Ectodermal cell (in vitro differentiated cells): ENCODE data around the gene STIM2.

Experiments
- H3K27ac ChIP-seq: 2 replicates; pipeline ENCODE4 v1.7.0; 2013; ENCODE audit warnings: mild to moderate bottlenecking, low read depth, low read length; ENCODE audit not compliant: insufficient read depth, poor library complexity, severe bottlenecking
- H3K27me3 ChIP-seq: 2 replicates; pipeline ENCODE4 v1.7.0; 2013; ENCODE audit warnings: mild to moderate bottlenecking, low read length; ENCODE audit not compliant: insufficient read depth, control insufficient read depth, poor library complexity, severe bottlenecking
- H3K36me3 ChIP-seq: one replicate; pipeline ENCODE4 v1.7.0; 2013; ENCODE audit warnings: low read length; ENCODE audit not compliant: control insufficient read depth, insufficient read depth
- H3K4me1 ChIP-seq: one replicate; pipeline ENCODE4 v1.7.0; 2013; ENCODE audit warnings: low read length; ENCODE audit not compliant: control insufficient read depth, insufficient read depth
- H3K4me3 ChIP-seq: 2 replicates; pipeline ENCODE4 v1.7.0; 2013; ENCODE audit warnings: low read depth, low read length, control low read depth; ENCODE audit not compliant: insufficient read depth
- H3K9me3 ChIP-seq: 2 replicates; pipeline ENCODE4 v1.7.0; 2013; ENCODE audit warnings: mild to moderate bottlenecking, low read length, moderate library complexity; ENCODE audit not compliant: control insufficient read depth
- WGBS, 2 experiments: methylation state at CpG; one replicate each; pipeline ENCODE4 v1.1.7; 2013; ENCODE audit warnings: missing lambda C conversion rate in 2 of 2; 5-methylcytosine and 5-hydroxymethylcytosine counted together

Gene STIM2

GRCh38 chr4:27016551-27016950, 155.9 kb downstream of the STIM2 start:
- Histone ChIP-seq H3K9me3 (no peaks in the 10 kb centered on the region), H3K36me3 (no peaks in the 10 kb centered on the region), H3K27me3 (no peaks in the 10 kb centered on the region), H3K27ac (no peak overlapping the region), H3K4me3 (no peak overlapping the region), H3K4me1 (no peaks in the 10 kb centered on the region)
- 83 to 96% methylated on average over 3 of the region's 3 CpGs for WGBS, 2 experiments

GRCh38 chr4:27017623-27018022, 157.0 kb downstream of the STIM2 start:
- Histone ChIP-seq H3K27me3 (no peaks in the 10 kb centered on the region), H3K4me1 (no peaks in the 10 kb centered on the region), H3K27ac (no peak overlapping the region), H3K4me3 (no peak overlapping the region), H3K9me3 (no peaks in the 10 kb centered on the region), H3K36me3 (no peaks in the 10 kb centered on the region)
- 96 to 99% methylated on average over 12 of the region's 12 CpGs for WGBS, 2 experiments

DNA sequence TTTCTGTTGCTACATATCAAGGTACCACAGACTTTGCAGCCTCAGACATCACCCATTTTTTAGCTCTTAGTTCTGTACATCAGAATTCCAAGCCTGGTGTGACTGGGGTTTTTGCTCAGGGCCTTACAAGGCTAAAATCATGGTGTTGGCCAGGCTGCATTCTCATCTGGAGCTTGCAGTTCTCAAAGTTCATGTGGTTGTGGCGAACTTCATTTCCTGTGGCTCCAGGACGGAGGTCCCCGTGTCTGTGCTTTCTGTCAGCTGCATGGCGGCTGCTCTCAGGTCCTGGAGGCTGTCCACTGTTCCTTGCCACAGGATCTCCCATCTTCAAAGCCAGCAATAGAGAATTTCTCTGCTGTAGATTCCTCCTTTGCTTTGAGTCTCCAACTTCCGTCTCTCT, 157.4 kb downstream of the STIM2 start:
- 93 to 97% methylated on average over 5 of the region's 5 CpGs for WGBS, 2 experiments
- Histone ChIP-seq H3K27ac (no peak overlapping the region), H3K9me3 (no peaks in the 10 kb centered on the region), H3K4me3 (no peak overlapping the region), H3K27me3 (no peaks in the 10 kb centered on the region), H3K36me3 (no peaks in the 10 kb centered on the region), H3K4me1 (no peaks in the 10 kb centered on the region)

- Histone ChIP-seq H3K9me3 (no peaks in the 10 kb centered on the region), H3K27me3 (no peaks in the 10 kb centered on the region), H3K27ac (no peak overlapping the region), H3K36me3 (no peaks in the 10 kb centered on the region), H3K4me3 (no peak overlapping the region), H3K4me1 (no peaks in the 10 kb centered on the region)
- WGBS, 2 experiments: 94 to 100% methylated on average over 1 of the region's 1 CpG
Observed at GRCh38 chr4:27018910-27019309, 158.3 kb downstream of the STIM2 start.

- no peaks in the 10 kb centered on the region for H3K4me1 ChIP-seq
- no peaks in the 10 kb centered on the region for H3K9me3 ChIP-seq
- H3K27me3 ChIP-seq: no peaks in the 10 kb centered on the region
- H3K4me3 ChIP-seq: no peak overlapping the region
- H3K36me3 ChIP-seq: no peaks in the 10 kb centered on the region
- H3K27ac ChIP-seq: no peak overlapping the region
- WGBS, 2 experiments: 88% methylated on average over 1 of the region's 1 CpG; no CpG with 5 or more reads in 1 of the 2 experiments
Observed at GRCh38 chr4:27019766-27020165, 159.1 kb downstream of the STIM2 start.

- Histone ChIP-seq H3K27me3 (no peaks in the 10 kb centered on the region), H3K4me1 (no peaks in the 10 kb centered on the region), H3K36me3 (no peaks in the 10 kb centered on the region), H3K4me3 (no peak overlapping the region), H3K9me3 (no peaks in the 10 kb centered on the region), H3K27ac (no peak overlapping the region)
- WGBS, 2 experiments: 92 to 97% methylated on average over 4 of the region's 4 CpGs
Observed at GRCh38 chr4:27020203-27020602, 159.6 kb downstream of the STIM2 start.

DNA sequence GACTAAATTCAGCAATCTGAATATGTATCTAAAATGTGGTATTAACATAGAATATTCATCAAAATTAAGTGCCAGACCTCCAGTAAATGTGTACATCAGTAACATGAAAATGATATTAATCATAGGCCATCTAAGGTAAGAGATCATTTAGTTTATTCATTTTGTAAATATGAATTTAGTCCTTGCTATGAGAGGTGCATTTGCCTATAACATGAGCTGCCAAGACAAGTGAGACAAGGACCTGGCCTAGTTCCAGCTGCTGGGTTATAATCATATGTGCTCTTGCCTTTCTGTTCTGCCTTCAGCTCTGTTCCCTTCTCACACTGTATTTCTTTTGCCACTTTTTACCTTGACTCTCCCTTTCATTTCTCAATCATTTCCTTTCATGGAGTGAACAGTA, 160.0 kb downstream of the STIM2 start:
- Histone ChIP-seq H3K27ac (no peak overlapping the region), H3K4me1 (no peaks in the 10 kb centered on the region), H3K36me3 (no peaks in the 10 kb centered on the region), H3K9me3 (no peaks in the 10 kb centered on the region), H3K27me3 (no peaks in the 10 kb centered on the region), H3K4me3 (no peak overlapping the region)

GRCh38 chr4:27022963-27023362, 162.3 kb downstream of the STIM2 start:
- H3K36me3 ChIP-seq: no peaks in the 10 kb centered on the region
- no peaks in the 10 kb centered on the region for H3K27me3 ChIP-seq
- no peaks in the 10 kb centered on the region for H3K9me3 ChIP-seq
- H3K4me3 ChIP-seq: no peak overlapping the region
- no peaks in the 10 kb centered on the region for H3K4me1 ChIP-seq
- WGBS, 2 experiments: 83 to 100% methylated on average over 2 to 3 of the region's 3 CpGs
- no peak overlapping the region for H3K27ac ChIP-seq

DNA sequence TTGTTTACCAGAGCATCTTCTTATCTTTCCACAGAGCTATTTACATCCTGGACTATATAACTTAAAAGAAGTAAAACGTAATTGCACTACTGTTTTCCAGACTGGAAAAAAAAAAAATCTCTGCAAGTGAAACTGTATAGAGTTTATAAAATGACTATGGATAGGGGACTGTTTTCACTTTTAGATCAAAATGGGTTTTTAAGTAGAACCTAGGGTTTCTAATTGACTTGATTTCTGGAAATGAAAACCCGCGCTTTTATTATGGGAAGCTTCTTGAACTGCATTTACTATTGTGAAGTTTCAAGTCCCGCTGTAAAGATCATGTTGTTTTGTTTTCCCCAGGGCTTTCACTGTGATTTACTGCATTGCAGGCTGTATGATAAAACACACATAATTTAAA, 162.7 kb downstream of the STIM2 start:
- Histone ChIP-seq H3K27ac (no peak overlapping the region), H3K4me3 (no peak overlapping the region), H3K27me3 (no peaks in the 10 kb centered on the region), H3K9me3 (no peaks in the 10 kb centered on the region), H3K36me3 (no peaks in the 10 kb centered on the region), H3K4me1 (no peaks in the 10 kb centered on the region)
- 96 to 98% methylated on average over 4 of the region's 4 CpGs for WGBS, 2 experiments

DNA sequence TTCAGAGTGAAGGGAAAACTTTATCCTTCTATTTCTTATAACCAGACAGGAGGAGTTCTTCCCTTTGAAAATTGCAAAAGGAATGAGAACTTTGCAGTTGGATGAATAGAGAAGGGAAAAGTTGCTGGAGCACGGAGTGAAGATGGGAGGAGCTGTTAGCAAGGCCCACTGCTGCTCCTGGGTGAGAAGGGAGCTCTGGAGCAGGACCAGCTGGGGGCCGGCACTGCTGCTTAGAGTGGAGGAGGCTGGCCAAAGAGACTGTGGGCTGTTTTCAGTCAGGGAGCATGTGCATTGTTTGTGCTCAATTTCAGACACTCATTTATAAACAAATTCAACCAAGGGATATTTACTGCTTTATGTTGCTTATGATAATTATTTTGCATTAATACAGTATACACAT, 164.2 kb downstream of the STIM2 start:
- no peaks in the 10 kb centered on the region for H3K4me1 ChIP-seq
- no peak overlapping the region for H3K27ac ChIP-seq
- no peaks in the 10 kb centered on the region for H3K9me3 ChIP-seq
- H3K27me3 ChIP-seq: no peaks in the 10 kb centered on the region
- H3K4me3 ChIP-seq: no peak overlapping the region
- WGBS, 2 experiments: 6 to 23% methylated on average over 2 of the region's 2 CpGs
- no peaks in the 10 kb centered on the region for H3K36me3 ChIP-seq

GRCh38 chr4:27027428-27027827, 166.8 kb downstream of the STIM2 start:
- no peaks in the 10 kb centered on the region for H3K4me1 ChIP-seq
- no peaks in the 10 kb centered on the region for H3K36me3 ChIP-seq
- no peaks in the 10 kb centered on the region for H3K27me3 ChIP-seq
- 82 to 95% methylated on average over 2 of the region's 2 CpGs for WGBS, 2 experiments
- H3K9me3 ChIP-seq: no peaks in the 10 kb centered on the region
- no peak overlapping the region for H3K27ac ChIP-seq
- no peak overlapping the region for H3K4me3 ChIP-seq
